B cell (primary cell): Measurements from ENCODE around the gene TACC3. TPM values are rescaled to one million over a fixed set of nuclear protein-coding genes. Genes with fewer than 3 reads are reported as not detected.

Source experiments
- ATAC-seq: fragments of 200-7000 bp; cut with Tn5 transposase; one replicate; pipeline ENCODE4 v1.10.0; 2021; ENCODE audit warnings: low read depth, mild to moderate bottlenecking, moderate number of reproducible peaks, moderate library complexity
- CTCF ChIA-PET: fragments of 350-600 bp; sonication (Branson Sonifier 250); formaldehyde crosslinking; loops from one replicate; lab custom pipeline; 2021; ENCODE audit warnings: antibody characterized with exemption, inconsistent platforms; lab: Charles Lee
- POLR2A ChIA-PET: fragments of 350-600 bp; sonication (Branson Sonifier 250); formaldehyde crosslinking; loops from one replicate; lab custom pipeline; 2021; ENCODE audit warnings: antibody characterized with exemption; lab: Charles Lee
- DNase-seq: peaks from one replicate; pipeline ENCODE4 v3.0.0; 2013
- H2AFZ ChIP-seq: 2 replicates; pipeline ENCODE4 v1.6.1; 2012; ENCODE audit warnings: mild to moderate bottlenecking, low read depth, low read length; ENCODE audit not compliant: insufficient read depth, poor library complexity, severe bottlenecking
- H3K27ac ChIP-seq, 2 donors: 1 replicate in 1 of 2; 2 replicates in 1 of 2; pipeline ENCODE4 v1.5.1; 2012 to 2013; ENCODE audit warnings: low read length in 2 of 2, mild to moderate bottlenecking in 2 of 2, moderate library complexity in 1 of 2
- H3K27me3 ChIP-seq, 4 experiments: fragments of 200-600 bp in 1 of 4; sonication (generic) in 1 of 4; replicated peaks in 1 of 4; 1 replicate in 2 of 4; 2 replicates in 2 of 4; pipeline versions ENCODE4 v1.6.1 to v1.7.0; 2013 to 2016; ENCODE audit warnings: low read length in 3 of 4, mild to moderate bottlenecking in 2 of 4, mixed read lengths in 1 of 4, moderate library complexity in 1 of 4; ENCODE audit not compliant: insufficient read depth in 4 of 4, control insufficient read depth in 3 of 4; ENCODE audit errors: control extremely low read depth in 1 of 4
- H3K36me3 ChIP-seq, 2 experiments: replicated peaks in 1 of 2; 1 replicate in 1 of 2; 2 replicates in 1 of 2; pipeline versions ENCODE4 v1.6.1 to v1.7.1; 2013; ENCODE audit warnings: low read length in 1 of 2; ENCODE audit not compliant: insufficient read depth in 2 of 2, control insufficient read depth in 1 of 2; ENCODE audit errors: control extremely low read depth in 1 of 2, extremely low read depth in 1 of 2
- H3K4me1 ChIP-seq, 2 donors: fragments of 200-600 bp in 1 of 2; sonication (generic) in 1 of 2; 1 replicate in 1 of 2; 2 replicates in 1 of 2; pipeline versions ENCODE4 v1.5.1 to v1.6.1; 2013 to 2017; ENCODE audit warnings: low read length in 2 of 2; ENCODE audit not compliant: control insufficient read depth in 2 of 2, insufficient read depth in 2 of 2
- H3K4me2 ChIP-seq: replicated peaks from 2 replicates; pipeline ENCODE3; 2012; ENCODE audit warnings: mild to moderate bottlenecking, low read depth, low read length; ENCODE audit not compliant: poor library complexity, severe bottlenecking
- H3K4me3 ChIP-seq, 5 experiments: fragments of 200-600 bp in 1 of 5; sonication (generic) in 1 of 5; 1 replicate in 3 of 5; 2 replicates in 2 of 5; pipeline versions ENCODE4 v1.5.1 to v1.7.0; 2011 to 2016; ENCODE audit warnings: low read length in 4 of 5, mild to moderate bottlenecking in 4 of 5, low read depth in 2 of 5, control low read depth in 1 of 5, moderate library complexity in 1 of 5; ENCODE audit not compliant: insufficient read depth in 1 of 5; ENCODE audit errors: control extremely low read depth in 1 of 5, extremely low read depth in 1 of 5
- H3K79me2 ChIP-seq: fragments of 200-600 bp; sonication (generic); one replicate; pipeline ENCODE4 v1.6.0; 2016; ENCODE audit warnings: low read length; ENCODE audit not compliant: control insufficient read depth, insufficient read depth
- H3K9ac ChIP-seq: fragments of 200-600 bp; sonication (generic); 2 replicates; pipeline ENCODE4 v1.6.1; 2017; ENCODE audit warnings: mild to moderate bottlenecking, low read length, moderate library complexity
- H3K9me3 ChIP-seq, 3 donors: one replicate each; pipeline versions ENCODE4 v1.6.1 to v1.7.1; 2013; ENCODE audit warnings: low read length in 2 of 3; ENCODE audit not compliant: control insufficient read depth in 2 of 3, insufficient read depth in 1 of 3; ENCODE audit errors: control extremely low read depth in 1 of 3
- H4K20me1 ChIP-seq: 2 replicates; pipeline ENCODE4 v1.6.0; 2012; ENCODE audit warnings: mild to moderate bottlenecking, low read length; ENCODE audit not compliant: insufficient read depth, control insufficient read depth, poor library complexity, severe bottlenecking
- H3K27ac Mint-ChIP-seq: one replicate; pipeline ENCODE4 v1.8.0; 2021; ENCODE audit warnings: mixed read lengths
- H3K27me3 Mint-ChIP-seq: one replicate; pipeline ENCODE4 v1.8.0; 2021; ENCODE audit warnings: mixed read lengths
- H3K4me1 Mint-ChIP-seq: one replicate; pipeline ENCODE4 v1.8.0; 2021; ENCODE audit warnings: mixed read lengths
- H3K4me3 Mint-ChIP-seq: one replicate; pipeline ENCODE4 v1.8.0; 2021; ENCODE audit warnings: mixed read lengths
- H3K9me3 Mint-ChIP-seq: one replicate; pipeline ENCODE4 v1.8.0; 2022; ENCODE audit warnings: mixed read lengths; ENCODE audit not compliant: insufficient read depth
- EZH2 ChIP-seq: IDR thresholded peaks from 2 replicates; pipeline ENCODE4 v1.6.1; 2012; ENCODE audit warnings: borderline replicate concordance, low read depth, mild to moderate bottlenecking, moderate library complexity, low read length; ENCODE audit not compliant: insufficient read depth, poor library complexity, severe bottlenecking
- WGBS: methylation state at CpG from one replicate; pipeline ENCODE4 v1.1.5; 2013; ENCODE audit warnings: missing lambda C conversion rate; ENCODE audit not compliant: insufficient coverage; 5-methylcytosine and 5-hydroxymethylcytosine counted together
- intact Hi-C: fragments of 100-400 bp; cut with micrococcal nuclease; formaldehyde crosslinking; loops from one replicate; pipeline ENCODE4 v1.10.0; 2022
- polyA plus RNA-seq: library from polyadenylated mRNA; depleted of rRNA; stranded (reverse); fragments of >200 nt; gene quantifications from 2 replicates; pipeline ENCODE4 v1.2.3, GENCODE V29; 2012
- total RNA-seq, 2 donors: library from RNA; stranded (reverse); fragments of 120-200 nt in 1 of 2; gene quantifications; 1 replicate in 1 of 2; 2 replicates in 1 of 2; pipeline versions ENCODE4 v1.2.3 to v1.2.4, GENCODE V29; 2013 to 2022
- TF ChIP-seq, protein P1 (sequence below): fragments of 200-600 bp; IDR thresholded peaks from one replicate; pipeline ENCODE4 v1.8.0; 2022; ENCODE audit warnings: antibody characterized with exemption, mild to moderate bottlenecking

TACC3 gene
- total and polyA plus RNA-seq, 2 donors (not counting 1 experiment from before 2014, with no cell fraction given), result 29.5 to 47.9 TPM

DNA sequence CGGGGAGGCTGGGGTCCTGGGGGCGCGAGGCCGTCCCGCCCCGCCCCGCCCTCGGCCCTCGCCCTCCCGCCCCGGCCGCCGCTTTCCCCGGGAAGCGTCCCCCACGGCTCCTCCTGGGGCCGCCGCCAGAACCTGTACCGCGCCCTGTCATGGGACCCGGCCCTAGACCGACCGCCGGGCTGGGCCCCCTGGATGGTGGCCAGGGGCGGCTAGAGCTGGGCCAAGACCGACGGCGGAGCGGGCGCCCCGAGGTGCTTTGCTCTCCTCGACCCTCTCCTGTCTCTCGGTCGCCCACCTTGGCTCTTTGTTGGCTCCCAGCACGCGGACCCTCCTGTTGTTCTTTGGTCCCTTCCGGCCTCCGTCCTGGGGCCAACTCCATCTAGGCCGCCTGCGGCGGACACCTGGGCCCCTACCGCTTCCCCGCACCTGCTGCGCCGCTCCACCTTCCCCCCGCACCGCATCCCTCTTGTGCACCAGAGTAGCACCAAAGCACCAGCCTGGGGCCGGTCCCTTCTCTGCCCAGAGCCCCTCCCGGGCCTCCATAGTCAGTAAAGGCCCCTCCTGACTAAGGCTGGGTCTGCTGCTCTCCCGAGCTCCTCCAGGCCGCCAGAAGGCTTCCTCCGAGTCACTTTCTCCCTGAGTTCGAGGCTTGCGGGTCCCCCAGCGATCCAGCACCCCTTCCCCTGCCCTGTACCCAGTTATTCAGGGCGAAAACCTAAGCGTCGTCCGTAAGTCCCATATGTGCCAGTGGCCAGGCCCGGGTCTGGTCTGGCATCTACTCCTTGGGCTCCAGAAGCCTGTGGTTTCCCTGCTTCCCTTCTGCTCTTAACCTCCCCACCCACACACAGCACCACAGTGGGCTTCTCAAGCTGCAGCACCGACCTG lies 587 bp downstream of the TACC3 start:
- POLR2A ChIA-PET, result interaction anchor here (0.8 to 4.7 kb wide), 3 partner anchors 9 to 29 kb away, joined by 4 to 61 read pairs (median 4); partner anchors contain the start of gene SLBP
- peak; percentile 39 for DNase-seq
- Histone ChIP-seq H3K9ac (peak overlapping the region; percentile 46), H3K4me3 (peak overlapping the region in 4 of 5 experiments; percentile 15 to 60 (median 55)), H3K4me1 (peaks cover 55 to 81% of the 10 kb centered on the region in 2 donors), H4K20me1 (peaks cover 37% of the 10 kb centered on the region), H3K36me3 (peaks cover 0 to 21% of the 10 kb centered on the region in 2 experiments), H3K27ac (peak overlapping the region; percentile 89 to 96), H3K27me3 (no peaks in the 10 kb centered on the region), H3K79me2 (peaks cover 57% of the 10 kb centered on the region), H2AFZ (peak overlapping the region; percentile 59), H3K4me2 (peak overlapping the region; percentile 95), H3K9me3 (peaks cover 0 to 6% (median 0%) of the 10 kb centered on the region in 3 donors)
- peak overlapping the region; percentile 88 for H3K4me3 Mint-ChIP-seq
- ATAC-seq, result no peak
- intact Hi-C loops, result loop anchor here (1.0 to 5.0 kb wide), 5 partner anchors 10 to 815 kb away; partner anchors contain the start of genes FAM193A, LETM1, NELFA and NSD2
- 2% methylated on average over 61 of the region's 61 CpGs for WGBS
- CTCF ChIA-PET, result interaction anchor here (1.2 to 14.7 kb wide), 4 partner anchors 10 to 28 kb away, joined by 3 to 503 read pairs (median 8); partner anchors contain the start of gene SLBP
- H3K27ac Mint-ChIP-seq, result peak overlapping the region; percentile 98
- peaks cover 65% of the 10 kb centered on the region for H3K4me1 Mint-ChIP-seq
- no peaks in the 10 kb centered on the region for H3K27me3 Mint-ChIP-seq
- no peak for TF ChIP-seq EZH2
- TF ChIP-seq, protein P1, sequence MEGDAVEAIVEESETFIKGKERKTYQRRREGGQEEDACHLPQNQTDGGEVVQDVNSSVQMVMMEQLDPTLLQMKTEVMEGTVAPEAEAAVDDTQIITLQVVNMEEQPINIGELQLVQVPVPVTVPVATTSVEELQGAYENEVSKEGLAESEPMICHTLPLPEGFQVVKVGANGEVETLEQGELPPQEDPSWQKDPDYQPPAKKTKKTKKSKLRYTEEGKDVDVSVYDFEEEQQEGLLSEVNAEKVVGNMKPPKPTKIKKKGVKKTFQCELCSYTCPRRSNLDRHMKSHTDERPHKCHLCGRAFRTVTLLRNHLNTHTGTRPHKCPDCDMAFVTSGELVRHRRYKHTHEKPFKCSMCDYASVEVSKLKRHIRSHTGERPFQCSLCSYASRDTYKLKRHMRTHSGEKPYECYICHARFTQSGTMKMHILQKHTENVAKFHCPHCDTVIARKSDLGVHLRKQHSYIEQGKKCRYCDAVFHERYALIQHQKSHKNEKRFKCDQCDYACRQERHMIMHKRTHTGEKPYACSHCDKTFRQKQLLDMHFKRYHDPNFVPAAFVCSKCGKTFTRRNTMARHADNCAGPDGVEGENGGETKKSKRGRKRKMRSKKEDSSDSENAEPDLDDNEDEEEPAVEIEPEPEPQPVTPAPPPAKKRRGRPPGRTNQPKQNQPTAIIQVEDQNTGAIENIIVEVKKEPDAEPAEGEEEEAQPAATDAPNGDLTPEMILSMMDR, result no peak
- H3K9me3 Mint-ChIP-seq, result no peaks in the 10 kb centered on the region
